OCI-LY3 (cell line): ENCODE results near the gene CCDC117.

Source experiments
- H2AFZ ChIP-seq: fragments of 200-600, 300-600 bp; shearing (Covaris generic); 2 replicates; pipeline ENCODE4 v1.6.0; 2014; ENCODE audit warnings: antibody characterized with exemption, low read depth, low read length
- H3K27ac ChIP-seq: fragments of 200-600, 300-600 bp; sonication (generic); 2 replicates; pipeline ENCODE4 v1.5.1; 2014; ENCODE audit warnings: mild to moderate bottlenecking, low read length, moderate library complexity, mixed read lengths
- H3K27me3 ChIP-seq: fragments of 200-600, 300-600 bp; sonication (generic); 2 replicates; pipeline ENCODE4 v1.6.1; 2014; ENCODE audit warnings: low read depth, low read length, mixed read lengths
- H3K36me3 ChIP-seq: fragments of 200-600, 300-600 bp; sonication (generic); replicated peaks from 2 replicates; pipeline ENCODE3; 2014; ENCODE audit warnings: low read depth, low read length, mixed read lengths
- H3K4me1 ChIP-seq: fragments of 300-600, 200-600 bp; sonication (generic); 2 replicates; pipeline ENCODE4 v1.6.1; 2014; ENCODE audit warnings: low read length, mixed read lengths
- H3K4me2 ChIP-seq: fragments of 200-600, 300-600 bp; sonication (generic); 2 replicates; pipeline ENCODE4 v1.6.1; 2014; ENCODE audit warnings: low read length, mixed read lengths
- H3K4me3 ChIP-seq: fragments of 300-600, 200-600 bp; sonication (generic); 2 replicates; pipeline ENCODE4 v1.5.1; 2014; ENCODE audit warnings: antibody characterized with exemption, mild to moderate bottlenecking, low read length, moderate library complexity
- H3K79me2 ChIP-seq: fragments of 300-600, 200-600 bp; shearing (Covaris generic); 2 replicates; pipeline ENCODE4 v1.6.1; 2014; ENCODE audit warnings: mild to moderate bottlenecking, low read length, mixed read lengths
- H3K9ac ChIP-seq: fragments of 300-600, 200-600 bp; shearing (Covaris generic); 2 replicates; pipeline ENCODE4 v1.6.0; 2014; ENCODE audit warnings: mild to moderate bottlenecking, low read length, moderate library complexity
- H3K9me3 ChIP-seq: fragments of 200-600, 300-600 bp; shearing (Covaris generic); 2 replicates; pipeline ENCODE4 v1.6.1; 2014; ENCODE audit warnings: low read length, mixed read lengths; ENCODE audit not compliant: insufficient read depth
- H4K20me1 ChIP-seq: fragments of 200-600, 300-600 bp; sonication (generic); 2 replicates; pipeline ENCODE4 v1.6.1; 2016; ENCODE audit warnings: low read length, mixed read lengths; ENCODE audit not compliant: insufficient read depth
- EZH2phosphoT487 ChIP-seq: fragments of 200-600 bp; shearing (Covaris generic); IDR thresholded peaks from 2 replicates; pipeline ENCODE4 v1.6.1; 2018; ENCODE audit warnings: antibody characterized with exemption, mixed run types, low read depth
- TF ChIP-seq, protein P1 (sequence below): fragments of 200-600, 300-600 bp; sonication (generic); IDR thresholded peaks from 2 replicates; pipeline ENCODE4 v1.5.1; 2014; ENCODE audit warnings: antibody characterized with exemption, low read length, low read depth

CCDC117 gene

GRCh38 chr22:28808716-28809355 is 36.3 kb downstream of the CCDC117 start:
- Histone ChIP-seq H4K20me1 (0 out of 2 replicates have a peak, but pooled peaks cover 6% of the 10 kb centered on the region), H3K4me1 (no peaks in the 10 kb centered on the region), H3K79me2 (no peaks in the 10 kb centered on the region; the same call in 1 of the 2 replicates), H3K4me2 (no peak overlapping the region), H3K27me3 (no peaks in the 10 kb centered on the region), H3K9me3 (no peaks in the 10 kb centered on the region), H3K27ac (no peak overlapping the region), H3K36me3 (peaks cover 15% of the 10 kb centered on the region), H2AFZ (no peak overlapping the region), H3K9ac (no peak overlapping the region), H3K4me3 (no peak overlapping the region)
- no peak for TF ChIP-seq EZH2phosphoT487
- TF ChIP-seq, protein P1, sequence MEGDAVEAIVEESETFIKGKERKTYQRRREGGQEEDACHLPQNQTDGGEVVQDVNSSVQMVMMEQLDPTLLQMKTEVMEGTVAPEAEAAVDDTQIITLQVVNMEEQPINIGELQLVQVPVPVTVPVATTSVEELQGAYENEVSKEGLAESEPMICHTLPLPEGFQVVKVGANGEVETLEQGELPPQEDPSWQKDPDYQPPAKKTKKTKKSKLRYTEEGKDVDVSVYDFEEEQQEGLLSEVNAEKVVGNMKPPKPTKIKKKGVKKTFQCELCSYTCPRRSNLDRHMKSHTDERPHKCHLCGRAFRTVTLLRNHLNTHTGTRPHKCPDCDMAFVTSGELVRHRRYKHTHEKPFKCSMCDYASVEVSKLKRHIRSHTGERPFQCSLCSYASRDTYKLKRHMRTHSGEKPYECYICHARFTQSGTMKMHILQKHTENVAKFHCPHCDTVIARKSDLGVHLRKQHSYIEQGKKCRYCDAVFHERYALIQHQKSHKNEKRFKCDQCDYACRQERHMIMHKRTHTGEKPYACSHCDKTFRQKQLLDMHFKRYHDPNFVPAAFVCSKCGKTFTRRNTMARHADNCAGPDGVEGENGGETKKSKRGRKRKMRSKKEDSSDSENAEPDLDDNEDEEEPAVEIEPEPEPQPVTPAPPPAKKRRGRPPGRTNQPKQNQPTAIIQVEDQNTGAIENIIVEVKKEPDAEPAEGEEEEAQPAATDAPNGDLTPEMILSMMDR, result no peak

- no peaks in the 10 kb centered on the region for H3K4me1 ChIP-seq
- H3K27ac ChIP-seq, result no peak overlapping the region
- no peak overlapping the region for H3K9ac ChIP-seq
- H4K20me1 ChIP-seq, result 0 out of 2 replicates have a peak, but pooled peaks cover 6% of the 10 kb centered on the region
- H3K36me3 ChIP-seq, result peaks cover 27% of the 10 kb centered on the region
- no peaks in the 10 kb centered on the region; the same call in 1 of the 2 replicates for H3K79me2 ChIP-seq
- no peaks in the 10 kb centered on the region for H3K9me3 ChIP-seq
- TF ChIP-seq, protein P1, result no peak
- no peak for TF ChIP-seq EZH2phosphoT487
- H3K4me2 ChIP-seq, result no peak overlapping the region
- H2AFZ ChIP-seq, result no peak overlapping the region
- no peak overlapping the region for H3K4me3 ChIP-seq
- no peaks in the 10 kb centered on the region for H3K27me3 ChIP-seq
These were observed 38.5 kb downstream of the CCDC117 start for GRCh38 chr22:28810821-28811491.

- no peaks in the 10 kb centered on the region for H3K9me3 ChIP-seq
- no peak overlapping the region for H3K9ac ChIP-seq
- no peak overlapping the region for H3K4me3 ChIP-seq
- no peaks in the 10 kb centered on the region for H3K27me3 ChIP-seq
- no peak overlapping the region for H2AFZ ChIP-seq
- no peaks in the 10 kb centered on the region for H3K4me1 ChIP-seq
- H3K79me2 ChIP-seq, result no peaks in the 10 kb centered on the region; the same call in 1 of the 2 replicates
- 0 out of 2 replicates have a peak, but pooled peaks cover 6% of the 10 kb centered on the region for H4K20me1 ChIP-seq
- no peak overlapping the region for H3K27ac ChIP-seq
- H3K36me3 ChIP-seq, result peaks cover 25% of the 10 kb centered on the region
- H3K4me2 ChIP-seq, result no peak overlapping the region
- no peak for TF ChIP-seq EZH2phosphoT487
- TF ChIP-seq, protein P1, result no peak
These were observed 40.0 kb downstream of the CCDC117 start for GRCh38 chr22:28812516-28812915.

DNA sequence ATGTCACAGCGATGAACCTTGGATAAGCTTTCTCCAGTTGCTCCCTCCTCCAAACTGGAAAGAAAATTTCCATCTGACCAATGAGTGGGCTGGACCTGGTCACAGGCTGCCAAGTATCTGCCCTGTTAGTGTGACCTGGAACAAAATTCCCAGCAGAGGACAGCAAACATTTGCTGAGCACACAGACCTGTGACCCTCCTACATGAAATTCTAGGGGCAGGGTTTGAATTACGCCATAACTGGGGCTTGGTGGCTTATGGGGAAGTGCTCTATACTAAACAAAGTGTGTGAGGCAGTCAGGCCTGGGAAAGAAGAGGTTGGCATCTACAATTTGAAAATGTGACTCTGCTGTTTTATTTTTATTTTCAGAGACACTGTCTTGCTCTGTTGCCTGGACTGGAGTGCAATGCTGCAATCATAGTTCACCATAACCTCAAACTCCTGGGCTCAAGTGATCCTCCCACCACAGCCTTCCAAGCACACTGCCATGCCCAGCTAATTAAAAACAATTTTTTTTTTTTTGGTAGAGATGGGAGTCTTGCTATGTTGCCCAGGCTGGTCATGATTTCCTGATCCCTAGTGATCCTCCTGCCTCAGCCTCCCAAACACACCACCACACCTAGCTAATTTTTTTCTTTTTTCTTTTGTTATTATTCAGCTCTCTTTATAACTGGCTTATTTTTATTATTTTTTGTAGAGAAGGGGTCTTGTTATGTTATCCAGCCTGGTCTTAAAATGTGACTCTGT is 41.5 kb downstream of the CCDC117 start:
- no peak overlapping the region for H2AFZ ChIP-seq
- H3K27ac ChIP-seq, result no peak overlapping the region
- no peak overlapping the region for H3K4me2 ChIP-seq
- H3K79me2 ChIP-seq, result no peaks in the 10 kb centered on the region; the same call in 1 of the 2 replicates
- TF ChIP-seq, protein P1, result no peak
- TF ChIP-seq EZH2phosphoT487, result no peak
- H3K36me3 ChIP-seq, result peaks cover 18% of the 10 kb centered on the region
- peaks cover 9% of the 10 kb centered on the region for H3K4me1 ChIP-seq
- no peaks in the 10 kb centered on the region for H3K27me3 ChIP-seq
- no peak overlapping the region for H3K4me3 ChIP-seq
- H3K9me3 ChIP-seq, result no peaks in the 10 kb centered on the region
- no peak overlapping the region for H3K9ac ChIP-seq
- H4K20me1 ChIP-seq, result 0 out of 2 replicates have a peak, but pooled peaks cover 3% of the 10 kb centered on the region
